GM19397 (cell line): Measurements from ENCODE around the gene STUM.
"Not testable (repeated sequence)": the region's sequence is repeated elsewhere in the genome, so short reads cannot be mapped to it uniquely, and the experiment has no call there.

Experiments used
- ATAC-seq: cut with Tn5 transposase; IDR thresholded peaks from one replicate; pipeline ENCODE4 v1.9.1; 2021; ENCODE audit warnings: mild to moderate bottlenecking, moderate library complexity; ENCODE audit not compliant: unreplicated experiment

STUM gene

GRCh38 chr1:226603022-226603857, 54.7 kb downstream of the STUM start:
- no peak for ATAC-seq

GRCh38 chr1:226603858-226604559, 55.4 kb downstream of the STUM start:
- ATAC-seq = no peak

GRCh38 chr1:226604560-226605317, 56.2 kb downstream of the STUM start:
- ATAC-seq = no peak

- no peak for ATAC-seq
Observed at GRCh38 chr1:226605318-226605950, 56.9 kb downstream of the STUM start.

GRCh38 chr1:226606311-226607267, 58.0 kb downstream of the STUM start:
- ATAC-seq = no peak

GRCh38 chr1:226607268-226607660, 58.7 kb downstream of the STUM start:
- no peak for ATAC-seq

- no peak for ATAC-seq
Observed at GRCh38 chr1:226607821-226608220, 59.3 kb downstream of the STUM start.

GRCh38 chr1:226608699-226609505, 60.3 kb downstream of the STUM start:
- ATAC-seq = no peak

GRCh38 chr1:226609836-226610455, 61.4 kb downstream of the STUM start:
- no peak for ATAC-seq

GRCh38 chr1:226610671-226611070, 62.1 kb downstream of the STUM start:
- no peak for ATAC-seq

- no peak for ATAC-seq
Observed at GRCh38 chr1:226611301-226611700, 62.7 kb downstream of the STUM start.

- ATAC-seq = not testable (repeated sequence)
Observed at GRCh38 chr1:226611980-226612379, 63.4 kb downstream of the STUM start.

GRCh38 chr1:226615876-226616275, 67.3 kb downstream of the STUM start:
- no peak for ATAC-seq

GRCh38 chr1:226616636-226617035, 68.1 kb downstream of the STUM start:
- no peak for ATAC-seq

GRCh38 chr1:226617109-226617508, 68.5 kb downstream of the STUM start:
- no peak for ATAC-seq

GRCh38 chr1:226617719-226618118, 69.2 kb downstream of the STUM start:
- ATAC-seq = not testable (repeated sequence)

GRCh38 chr1:226618380-226618779, 69.8 kb downstream of the STUM start:
- ATAC-seq = no peak

- ATAC-seq = no peak
Observed at GRCh38 chr1:226619031-226619430, 70.5 kb downstream of the STUM start.

- ATAC-seq = no peak
Observed at GRCh38 chr1:226622012-226622411, 73.4 kb downstream of the STUM start.
